ENCODE measurements around the gene CYSRT1.
A peak's percentile ranks its signal among the peaks of the same experiment; 100 is the strongest.

Gene CYSRT1

GRCh38 chr9:137190315-137190856, 34.6 kb upstream of the CYSRT1 start:
- no peak for DNase-seq (ENCODE audit: low read depth, low spot score)

DNA sequence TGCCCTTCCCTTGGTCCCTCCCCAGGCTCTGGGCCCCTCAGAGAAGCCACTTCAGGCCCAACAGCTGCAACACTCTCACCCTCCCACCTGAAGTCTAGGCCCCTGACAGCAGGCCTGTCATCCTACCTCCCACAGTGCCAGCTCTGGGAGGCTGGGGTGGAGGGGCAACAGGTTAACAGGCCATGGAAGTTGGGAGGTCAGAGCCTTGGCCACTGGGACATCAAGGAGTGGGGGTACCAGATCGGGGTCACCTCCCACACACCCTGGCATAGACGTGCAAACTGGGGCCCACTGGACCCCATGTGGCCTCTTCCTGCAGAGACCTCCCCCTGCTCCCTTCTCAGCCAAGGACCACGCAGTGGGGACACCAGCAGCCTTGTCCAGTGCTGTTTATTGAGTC, 33.7 kb upstream of the CYSRT1 start:
- no peak for DNase-seq (ENCODE audit: low read depth, low spot score)

DNA sequence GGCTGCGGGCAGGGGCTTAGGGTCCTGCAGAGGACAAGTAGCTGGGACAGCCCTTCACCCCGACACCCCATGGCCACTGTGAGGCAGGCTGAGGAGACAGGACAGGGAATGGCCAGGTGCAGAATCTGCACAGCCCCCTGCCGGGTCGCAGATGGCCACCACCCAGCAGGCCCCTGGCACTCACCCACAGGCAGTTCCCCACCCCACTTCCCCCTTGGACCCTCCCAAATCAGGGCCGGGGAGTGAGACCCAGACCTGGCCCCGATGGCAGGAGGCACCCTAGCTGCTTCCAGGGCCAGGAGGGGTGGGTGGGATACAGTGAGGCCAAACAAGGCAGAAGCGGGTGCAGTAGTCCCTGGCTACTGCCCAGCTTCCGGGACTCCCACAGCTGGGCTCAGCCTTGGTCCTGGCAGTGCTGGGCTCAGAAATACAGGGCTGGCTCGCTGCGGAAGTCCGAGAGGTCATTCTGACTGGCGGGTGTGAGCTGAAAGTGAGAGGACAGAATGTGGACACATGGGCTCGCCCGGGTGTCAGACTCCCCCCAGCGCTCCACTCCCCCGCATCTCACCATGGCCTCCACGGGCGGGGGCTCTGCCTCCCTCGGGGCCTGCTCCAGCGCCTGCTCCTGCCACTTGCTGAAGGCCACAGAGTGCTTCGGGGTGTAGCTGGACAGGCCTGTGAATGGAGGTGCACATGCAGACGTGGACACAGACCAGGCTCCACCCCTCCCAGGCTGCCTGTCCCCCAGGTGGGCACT, 33.1 kb upstream of the CYSRT1 start:
- no peak for DNase-seq (ENCODE audit: low read depth, low spot score)

- DNase-seq (ENCODE audit: low read depth, low spot score), result no peak
Measured at GRCh38 chr9:137192448-137192780, 32.6 kb upstream of the CYSRT1 start.

GRCh38 chr9:137192859-137193258, 32.1 kb upstream of the CYSRT1 start:
- DNase-seq (ENCODE audit: low read depth, low spot score), result no peak

DNA sequence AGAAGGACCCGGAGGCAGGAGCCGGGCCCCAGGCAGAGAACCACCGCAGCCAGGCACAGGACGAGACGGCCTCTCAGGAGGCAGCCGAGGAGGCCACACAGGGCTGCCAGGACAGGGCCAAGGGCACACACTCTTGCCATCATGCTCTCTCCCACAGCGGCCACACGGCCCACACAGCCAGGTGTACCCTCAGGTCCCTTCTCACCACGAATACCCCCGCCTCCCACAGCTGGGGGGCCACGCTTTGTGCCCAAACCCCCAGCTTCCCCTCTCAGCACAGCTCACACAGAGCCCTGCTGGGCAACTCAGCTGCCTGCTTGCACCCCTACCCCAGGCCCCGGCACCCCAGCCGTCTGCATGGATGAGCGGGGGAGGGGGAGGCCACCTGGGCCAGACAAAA, 31.2 kb upstream of the CYSRT1 start:
- DNase-seq (ENCODE audit: low read depth, low spot score), result no peak

DNA sequence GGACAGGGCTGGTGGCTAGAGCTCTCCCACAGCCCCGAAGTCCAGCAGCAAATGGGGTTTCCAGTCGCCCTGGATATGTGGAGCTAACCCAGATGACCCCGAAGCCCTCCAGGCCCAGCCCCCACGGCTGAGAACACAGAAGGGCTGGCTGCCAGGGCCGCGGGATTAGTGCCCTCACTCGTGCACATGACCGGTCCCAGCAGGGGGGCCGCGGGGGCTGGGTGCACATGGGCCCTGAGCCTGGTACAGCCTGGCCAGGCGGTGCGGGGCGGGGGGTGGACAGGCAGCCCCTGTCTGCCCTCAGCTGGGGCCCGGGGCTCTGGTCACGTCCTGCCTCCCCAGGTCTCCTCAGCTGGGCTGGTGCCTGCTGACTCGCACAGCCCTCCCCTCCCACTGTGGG, 30.6 kb upstream of the CYSRT1 start:
- peak; percentile 27 for DNase-seq (ENCODE audit: low read depth, low spot score)

- DNase-seq (ENCODE audit: low read depth, low spot score), result no peak
Measured at GRCh38 chr9:137194909-137195308, 30.1 kb upstream of the CYSRT1 start.

- no peak for DNase-seq (ENCODE audit: low read depth, low spot score)
Measured at GRCh38 chr9:137195525-137196220, 29.3 kb upstream of the CYSRT1 start.

DNA sequence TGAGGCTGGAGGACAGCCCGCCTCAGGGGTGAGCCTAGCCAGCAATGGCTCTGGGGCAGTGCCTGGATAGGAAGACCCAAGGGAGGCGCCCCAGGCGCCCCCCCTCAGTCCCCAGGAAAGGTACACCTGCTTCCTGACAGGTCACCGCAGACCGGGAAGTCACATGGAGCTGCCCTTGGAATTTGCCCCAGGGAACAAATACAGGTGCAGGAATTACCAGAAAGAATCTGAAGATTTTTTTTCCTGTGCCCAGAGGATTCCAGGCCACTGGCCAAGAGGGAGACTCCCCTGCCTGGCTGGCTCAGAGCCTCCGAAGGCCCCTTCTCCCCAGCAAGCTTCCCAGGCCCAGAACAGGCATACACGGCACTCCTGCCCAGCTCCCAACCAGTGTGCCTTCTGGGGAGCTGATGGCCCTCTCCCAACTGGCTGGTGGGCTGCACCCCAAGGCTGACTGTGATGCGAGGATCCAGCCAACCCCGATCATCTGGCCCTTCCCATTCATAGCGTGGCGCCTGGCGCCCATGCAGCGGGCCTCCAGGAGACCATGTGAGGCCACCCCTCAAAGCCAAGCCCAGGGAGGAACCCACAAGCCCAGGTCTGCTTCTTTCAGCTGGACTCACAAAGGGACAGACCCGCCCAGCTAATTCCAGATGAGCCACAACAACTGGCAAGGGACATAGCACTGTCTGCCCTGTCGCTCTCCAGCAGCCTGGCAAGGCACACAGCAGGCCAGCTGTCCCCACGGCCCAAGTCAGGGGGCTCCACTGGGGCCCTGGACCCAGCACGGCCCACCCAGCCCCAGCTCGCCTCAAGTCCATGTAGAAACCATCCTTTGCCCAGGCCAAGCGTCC, 26.7 kb upstream of the CYSRT1 start:
- peak; percentile 43 for DNase-seq (ENCODE audit: low read depth, low spot score)

DNA sequence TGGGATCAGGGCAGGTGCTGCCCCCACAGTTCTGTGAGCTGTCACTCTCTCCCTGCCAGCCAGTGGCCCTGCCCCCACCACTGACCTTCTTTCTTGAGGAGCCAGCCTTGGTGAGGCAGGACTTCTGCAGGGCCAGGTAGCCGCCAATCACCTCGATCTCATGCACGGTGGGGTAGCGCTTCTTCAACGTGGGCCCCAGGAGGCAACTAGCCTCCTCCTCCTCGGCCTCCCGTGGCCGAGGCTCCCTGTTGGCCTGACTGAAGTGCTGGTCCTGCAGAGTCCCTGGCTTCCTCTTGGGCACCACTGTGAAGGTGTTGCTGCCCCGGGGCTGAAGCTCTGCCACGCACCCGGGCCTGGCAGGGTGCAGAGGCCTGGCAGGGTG, 26.1 kb upstream of the CYSRT1 start:
- DNase-seq (ENCODE audit: low read depth, low spot score), result no peak

- peak; percentile 52 for DNase-seq (ENCODE audit: low read depth, low spot score)
Measured at GRCh38 chr9:137199411-137200121, 25.4 kb upstream of the CYSRT1 start.

GRCh38 chr9:137200311-137201204, 24.4 kb upstream of the CYSRT1 start, which contains the start of gene TPRN:
Gene TPRN, minus strand, starts transcription at chr9:137200741. Its CDS starts 30 bp downstream, at chr9:137200711.
- peak; percentile 100 for DNase-seq (ENCODE audit: low read depth, low spot score)

DNA sequence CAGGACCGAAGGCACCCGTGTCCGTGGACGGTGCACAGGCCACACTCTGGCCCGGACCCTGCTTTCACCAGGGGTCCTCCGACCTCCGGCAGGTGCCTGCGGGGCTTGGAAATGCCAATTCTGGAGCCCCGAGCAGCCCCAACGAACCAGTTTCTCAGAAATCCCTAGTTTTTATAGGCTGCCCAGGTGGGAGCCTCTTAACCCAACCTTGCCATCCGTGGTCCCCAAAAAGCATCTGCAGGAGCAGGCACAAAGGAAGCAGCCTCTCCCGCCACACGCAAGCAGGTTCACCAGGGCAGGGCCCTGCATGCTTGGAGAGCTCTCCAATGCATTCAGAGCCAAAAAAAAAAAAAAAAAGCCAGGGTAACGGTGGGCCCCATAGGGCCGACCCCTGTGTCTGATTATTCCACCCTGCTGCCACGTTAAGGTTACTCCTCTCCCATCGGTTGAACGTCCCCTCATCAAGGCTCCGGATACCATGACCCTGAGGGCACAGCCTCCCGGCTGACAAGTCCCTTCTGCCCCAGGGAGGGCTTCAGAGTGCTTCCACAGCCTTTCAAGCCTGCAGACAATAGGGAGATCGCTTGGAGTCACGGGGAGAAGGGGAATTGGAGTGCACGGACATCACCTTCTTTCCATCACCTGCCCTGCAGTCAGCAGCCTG, 23.6 kb upstream of the CYSRT1 start:
- DNase-seq (ENCODE audit: low read depth, low spot score), result no peak

DNA sequence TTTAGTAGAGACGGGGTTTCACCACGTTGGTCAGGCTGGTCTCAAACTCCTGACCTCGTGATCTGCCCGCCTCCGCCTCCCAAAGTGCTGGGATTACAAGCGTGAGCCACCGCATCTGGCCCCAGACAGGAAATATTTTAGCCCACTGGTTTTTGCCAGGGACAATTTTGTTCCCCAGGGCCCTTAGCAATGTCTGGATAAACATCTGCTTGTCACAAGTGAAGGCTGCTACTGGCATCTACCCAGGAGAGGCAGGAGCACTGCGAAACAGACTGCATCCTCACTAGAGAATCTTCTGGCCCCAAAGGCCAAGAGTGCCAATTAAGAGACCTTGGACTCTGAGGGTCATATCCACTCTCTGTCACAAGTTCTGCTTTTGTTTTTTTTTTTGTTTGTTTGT, 22.0 kb upstream of the CYSRT1 start:
- DNase-seq (ENCODE audit: low read depth, low spot score), result no peak

DNA sequence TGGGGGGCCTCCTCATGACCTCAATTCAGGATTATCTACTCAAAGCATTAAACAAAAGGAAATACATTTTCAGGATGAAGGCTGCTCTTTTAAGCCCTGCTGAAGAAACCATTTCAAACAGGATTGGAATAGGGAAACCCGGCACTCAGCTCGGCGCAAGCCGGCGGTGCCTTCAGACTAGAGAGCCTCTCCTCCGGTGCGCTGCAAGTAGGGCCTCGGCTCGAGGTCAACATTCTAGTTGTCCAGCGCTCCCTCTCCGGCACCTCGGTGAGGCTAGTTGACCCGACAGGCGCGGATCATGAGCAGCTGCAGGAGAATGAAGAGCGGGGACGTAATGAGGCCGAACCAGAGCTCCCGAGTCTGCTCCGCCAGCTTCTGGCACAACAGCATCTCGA, 20.2 kb upstream of the CYSRT1 start:
- DNase-seq (ENCODE audit: low read depth, low spot score), result no peak

DNA sequence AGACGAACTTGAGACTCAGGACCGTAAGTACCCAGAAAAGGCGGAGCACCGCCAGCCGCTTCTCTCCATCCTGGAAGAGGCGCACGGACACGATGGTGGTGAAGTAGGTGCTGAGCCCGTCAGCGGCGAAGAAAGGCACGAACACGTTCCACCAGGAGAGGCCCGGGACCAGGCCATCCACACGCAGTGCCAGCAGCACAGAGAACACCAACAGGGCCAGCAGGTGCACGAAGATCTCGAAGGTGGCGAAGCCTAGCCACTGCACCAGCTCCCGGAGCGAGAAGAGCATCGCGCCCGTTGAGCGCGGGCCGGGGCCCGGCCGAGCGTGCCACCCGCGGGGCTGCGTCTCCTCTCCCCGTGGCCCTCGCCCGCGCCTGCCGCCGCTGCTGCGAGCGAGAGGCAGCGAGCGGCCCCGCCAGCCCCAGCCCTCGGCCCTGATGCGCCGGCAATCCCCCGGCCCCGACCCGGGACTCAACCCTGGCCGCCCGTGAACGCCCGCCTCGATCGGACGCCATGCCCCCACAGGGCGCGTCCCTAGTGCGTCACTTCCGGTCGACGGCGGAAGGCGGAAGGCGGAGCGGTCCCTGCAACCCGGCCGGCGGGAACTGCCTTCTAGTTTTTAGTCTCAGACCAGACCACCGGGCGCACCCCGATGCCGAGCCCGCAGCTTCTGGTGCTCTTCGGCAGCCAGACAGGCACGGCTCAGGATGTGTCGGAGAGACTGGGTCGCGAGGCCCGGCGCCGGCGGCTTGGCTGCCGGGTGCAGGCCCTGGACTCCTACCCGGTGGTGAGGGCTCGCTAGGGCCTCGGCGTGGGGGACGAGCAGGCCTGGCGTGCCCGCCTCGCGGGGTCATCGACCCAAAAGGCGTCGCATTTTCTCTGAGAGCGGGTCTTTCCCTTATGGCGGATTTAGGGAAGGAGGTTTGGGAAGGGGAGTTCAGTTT, 19.6 kb upstream of the CYSRT1 start, which contains the start of the genes NDOR1 and TMEM203:
Gene NDOR1 (plus strand): TSS at position 575 of the 944 bp plus-strand sequence. CDS start 78 bp downstream, at position 653.
Gene TMEM203 (minus strand): TSS at position 523 of the 944 bp plus-strand sequence. CDS start 234 bp downstream, at position 289.
- DNase-seq (ENCODE audit: low read depth, low spot score), result peak; percentile 95

DNA sequence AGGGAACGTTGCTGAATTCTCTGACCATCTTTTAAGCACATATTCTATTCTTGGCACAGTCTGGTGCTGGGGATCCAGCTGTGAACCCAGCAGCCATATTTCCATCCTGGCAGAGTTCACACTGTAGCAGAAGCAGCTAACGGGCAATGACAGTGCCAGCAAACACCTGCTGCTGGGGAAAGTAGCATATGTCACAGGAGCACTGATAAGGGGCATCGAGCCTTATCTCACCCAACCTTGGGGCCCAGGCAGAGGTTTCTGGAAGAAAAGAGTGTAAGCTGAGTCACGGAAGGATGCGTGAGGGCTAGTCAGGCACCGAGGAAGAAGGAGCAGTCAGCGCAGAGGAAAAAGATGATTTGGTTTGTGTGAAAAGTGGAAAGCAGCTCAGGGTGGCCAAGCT, 18.4 kb upstream of the CYSRT1 start:
- no peak for DNase-seq (ENCODE audit: low read depth, low spot score)

All from astrocyte of the hippocampus (primary cell).